ENCODE measurements around the gene ZNF407.

Gene ZNF407

DNA sequence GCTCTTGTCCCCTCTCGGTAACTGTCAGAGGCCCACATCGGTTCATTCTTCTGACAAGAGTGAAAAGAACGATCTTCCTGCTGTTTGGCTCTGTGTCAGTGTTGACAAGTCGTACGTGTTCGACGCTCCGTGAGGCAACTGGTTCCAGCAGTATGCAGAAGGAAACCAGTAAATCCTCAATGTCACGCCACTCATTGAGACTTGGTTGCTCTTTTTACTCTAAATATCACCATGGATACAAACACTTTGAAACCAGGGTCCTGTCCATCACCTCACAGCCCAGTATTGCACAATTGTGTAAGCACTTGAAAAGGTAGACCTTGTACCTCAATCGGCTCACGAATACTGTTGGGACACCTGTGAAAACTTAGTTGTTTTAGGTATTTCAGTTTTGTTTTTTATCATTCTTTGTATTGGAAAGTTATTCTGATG is 136.4 kb downstream of the ZNF407 start:
- DNase-seq (ENCODE audit: extremely low spot score): no peak
- ChIA-PET CTCF (no interaction called here), POLR2A (no interaction called here)
- TF ChIP-seq, protein P1, sequence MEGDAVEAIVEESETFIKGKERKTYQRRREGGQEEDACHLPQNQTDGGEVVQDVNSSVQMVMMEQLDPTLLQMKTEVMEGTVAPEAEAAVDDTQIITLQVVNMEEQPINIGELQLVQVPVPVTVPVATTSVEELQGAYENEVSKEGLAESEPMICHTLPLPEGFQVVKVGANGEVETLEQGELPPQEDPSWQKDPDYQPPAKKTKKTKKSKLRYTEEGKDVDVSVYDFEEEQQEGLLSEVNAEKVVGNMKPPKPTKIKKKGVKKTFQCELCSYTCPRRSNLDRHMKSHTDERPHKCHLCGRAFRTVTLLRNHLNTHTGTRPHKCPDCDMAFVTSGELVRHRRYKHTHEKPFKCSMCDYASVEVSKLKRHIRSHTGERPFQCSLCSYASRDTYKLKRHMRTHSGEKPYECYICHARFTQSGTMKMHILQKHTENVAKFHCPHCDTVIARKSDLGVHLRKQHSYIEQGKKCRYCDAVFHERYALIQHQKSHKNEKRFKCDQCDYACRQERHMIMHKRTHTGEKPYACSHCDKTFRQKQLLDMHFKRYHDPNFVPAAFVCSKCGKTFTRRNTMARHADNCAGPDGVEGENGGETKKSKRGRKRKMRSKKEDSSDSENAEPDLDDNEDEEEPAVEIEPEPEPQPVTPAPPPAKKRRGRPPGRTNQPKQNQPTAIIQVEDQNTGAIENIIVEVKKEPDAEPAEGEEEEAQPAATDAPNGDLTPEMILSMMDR (IDR thresholded peaks at IDR 0.05; ENCODE audit: control extremely low read depth, extremely low read depth, low read depth, missing control alignments): no peak

DNA sequence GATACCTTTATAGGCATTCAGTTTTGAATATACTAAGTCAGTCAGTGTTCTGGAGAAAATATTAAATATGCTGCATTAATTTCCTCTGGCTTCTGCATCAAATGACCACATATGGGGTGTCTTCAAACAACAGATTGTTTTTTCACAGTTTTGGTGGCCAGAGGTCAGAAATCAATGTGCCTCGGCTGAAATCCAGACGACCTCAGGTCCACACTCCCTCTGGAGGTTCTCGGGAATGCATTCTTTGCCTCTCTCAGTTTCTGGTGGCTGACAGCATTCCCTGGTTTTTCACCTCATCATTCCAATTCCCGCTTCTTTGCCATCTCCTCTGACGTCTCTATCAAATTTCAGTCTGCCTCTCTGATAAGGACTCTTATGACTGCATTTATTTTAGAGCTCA is 142.3 kb downstream of the ZNF407 start:
- no peak for DNase-seq (ENCODE audit: extremely low spot score)
- TF ChIP-seq, protein P1 (IDR thresholded peaks at IDR 0.05; ENCODE audit: control extremely low read depth, extremely low read depth, low read depth, missing control alignments): no peak
- CTCF ChIA-PET: no interaction called here
- POLR2A ChIA-PET: no interaction called here

DNA sequence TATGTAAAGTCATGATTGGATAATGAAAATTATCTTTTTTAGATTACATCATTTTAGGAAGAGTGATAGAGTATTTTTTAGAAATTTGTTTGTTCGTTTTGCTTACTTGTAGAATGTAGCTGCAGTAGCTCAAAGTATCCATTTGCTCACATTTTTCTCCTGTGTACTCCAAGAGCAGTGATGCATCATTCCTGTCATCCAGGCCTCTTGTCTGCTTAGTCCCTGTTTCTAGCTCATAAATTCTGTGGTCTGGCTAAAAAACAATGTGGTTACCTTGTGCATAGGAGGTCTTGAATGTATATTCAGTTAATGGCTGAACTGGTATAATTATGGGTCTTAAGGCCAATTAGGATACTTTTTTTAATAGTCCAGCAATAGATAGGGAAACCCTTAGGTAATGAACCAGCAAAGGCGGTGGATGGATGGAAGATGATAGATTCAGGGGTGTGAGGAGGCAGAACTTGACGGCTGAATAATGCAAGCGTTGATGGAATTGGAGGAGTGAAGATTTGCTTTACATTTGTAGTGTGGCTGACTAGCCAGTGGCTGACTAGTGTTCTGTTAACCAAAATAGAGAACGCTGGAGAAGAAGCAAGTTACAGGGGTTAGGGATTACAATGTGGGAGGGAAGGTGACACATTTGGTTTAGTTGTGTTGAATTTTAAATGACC is 145.0 kb downstream of the ZNF407 start:
- DNase-seq (ENCODE audit: extremely low spot score): no peak
- ChIA-PET POLR2A (no interaction called here), CTCF (no interaction called here)
- TF ChIP-seq, protein P1 (IDR thresholded peaks at IDR 0.05; ENCODE audit: control extremely low read depth, extremely low read depth, low read depth, missing control alignments): no peak

DNA sequence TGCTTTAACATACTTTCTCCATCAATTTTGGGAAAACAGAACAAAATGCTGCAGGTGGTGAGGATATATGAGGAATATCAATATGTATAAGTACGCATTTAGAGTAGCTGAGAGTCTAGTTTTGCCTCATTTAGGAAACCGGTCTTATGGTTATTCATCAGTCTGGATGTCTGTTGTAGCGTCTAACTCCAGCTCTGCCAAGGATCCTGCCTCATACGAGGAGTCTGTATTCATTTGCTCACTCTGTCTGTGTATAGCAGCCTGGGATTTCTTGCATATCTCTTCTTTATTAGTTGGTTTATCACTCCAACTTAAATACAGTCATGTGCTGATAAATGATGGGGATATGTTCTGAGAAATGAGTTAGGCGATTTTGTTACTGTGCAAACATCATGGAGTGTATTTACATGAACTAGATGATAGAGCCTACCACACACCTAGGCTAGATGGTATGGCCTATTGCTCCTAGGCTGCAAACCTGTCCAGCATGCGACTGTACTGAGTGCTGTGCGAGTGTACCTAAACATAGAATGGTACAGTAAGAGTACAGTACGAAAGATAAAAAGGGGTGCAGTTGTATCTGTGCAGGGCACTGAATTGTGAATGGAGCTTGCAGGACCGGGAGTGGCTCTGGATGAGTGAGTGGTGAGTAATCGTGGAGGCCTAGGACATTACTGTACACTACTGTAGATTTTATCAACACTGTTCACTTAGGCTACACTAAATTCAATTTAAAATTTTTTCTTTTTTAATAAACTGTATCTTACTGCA is 148.1 kb downstream of the ZNF407 start:
- TF ChIP-seq, protein P1 (IDR thresholded peaks at IDR 0.05; ENCODE audit: control extremely low read depth, extremely low read depth, low read depth, missing control alignments): no peak
- ChIA-PET POLR2A (no interaction called here), CTCF (interaction anchor here (0.9 kb wide), 1 partner anchor 103 kb away, joined by 3 read pairs; no protein-coding TSS in a partner anchor)
- DNase-seq (ENCODE audit: extremely low spot score): no peak

DNA sequence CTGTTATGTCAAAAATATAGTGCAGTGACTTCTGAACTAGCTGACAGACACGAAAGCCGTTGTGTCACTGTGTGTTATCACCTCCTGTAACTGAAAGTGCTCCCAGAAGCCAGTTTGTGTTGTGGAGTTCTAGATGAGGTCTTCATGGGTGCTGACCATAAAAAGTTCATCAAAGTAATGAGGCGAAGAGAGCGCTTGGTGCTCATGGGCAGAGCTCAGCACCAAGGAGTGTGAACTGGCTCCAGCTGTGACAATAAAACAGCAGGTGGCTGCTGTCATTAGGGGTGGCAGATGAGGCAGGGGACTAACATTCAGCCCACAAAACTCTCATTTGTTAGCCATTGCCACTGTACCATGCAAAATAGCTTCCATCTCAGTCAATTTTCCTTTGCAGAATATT is 151.1 kb downstream of the ZNF407 start:
- POLR2A ChIA-PET: no interaction called here

DNA sequence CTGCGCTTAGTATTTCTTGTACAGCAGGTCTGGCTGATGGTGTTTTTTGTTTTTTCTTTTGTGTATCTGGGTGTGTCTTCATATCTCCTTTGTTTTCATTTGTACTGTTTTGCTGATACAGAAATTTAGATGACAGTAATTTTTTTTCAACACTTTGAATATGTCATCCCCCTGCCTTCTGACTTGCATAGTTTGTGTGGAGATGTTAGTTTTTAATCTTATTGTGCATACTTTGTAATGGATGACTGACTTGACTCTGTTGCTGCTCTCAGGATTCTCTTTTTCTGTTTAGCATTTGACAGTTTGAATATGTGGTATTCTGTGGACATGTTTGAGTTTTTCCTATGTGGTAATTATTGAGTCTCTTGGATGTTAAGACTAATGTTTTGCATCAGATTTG is 161.3 kb downstream of the ZNF407 start:
- POLR2A ChIA-PET: no interaction called here
- CTCF ChIA-PET: no interaction called here
- TF ChIP-seq, protein P1 (IDR thresholded peaks at IDR 0.05; ENCODE audit: control extremely low read depth, extremely low read depth, low read depth, missing control alignments): no peak
- DNase-seq (ENCODE audit: extremely low spot score): no peak

More for the DNA sequence above, 151.1 kb downstream of the ZNF407 start:
- DNase-seq (ENCODE audit: extremely low spot score): no peak
- TF ChIP-seq, protein P1 (IDR thresholded peaks at IDR 0.05; ENCODE audit: control extremely low read depth, extremely low read depth, low read depth, missing control alignments): no peak
- CTCF ChIA-PET: no interaction called here

Data from GM10248 (cell line).